ENCODE results near the gene SRBD1.
"Not testable (repeated sequence)": the region's sequence is repeated elsewhere in the genome, so short reads cannot be mapped to it uniquely, and the experiment has no call there.

The SRBD1 gene

GRCh38 chr2:45460825-45461224 lies 150.2 kb downstream of the SRBD1 start:
- no peak for DNase-seq

- DNase-seq, result no peak
These were observed 151.2 kb downstream of the SRBD1 start for GRCh38 chr2:45459860-45460259.

- DNase-seq, result no peak
These were observed 152.0 kb downstream of the SRBD1 start for GRCh38 chr2:45458909-45459563.

GRCh38 chr2:45457211-45457945 lies 153.7 kb downstream of the SRBD1 start:
- DNase-seq, result no peak

GRCh38 chr2:45452866-45453265 lies 158.2 kb downstream of the SRBD1 start:
- DNase-seq, result no peak

GRCh38 chr2:45450634-45451033 lies 160.4 kb downstream of the SRBD1 start:
- no peak for DNase-seq

- DNase-seq, result no peak
These were observed 162.8 kb downstream of the SRBD1 start for GRCh38 chr2:45448217-45448616.

GRCh38 chr2:45446016-45446415 lies 165.1 kb downstream of the SRBD1 start:
- DNase-seq, result no peak

GRCh38 chr2:45445037-45445436 lies 166.0 kb downstream of the SRBD1 start:
- DNase-seq, result no peak

- DNase-seq, result no peak
These were observed 168.1 kb downstream of the SRBD1 start for GRCh38 chr2:45443012-45443411.

- no peak for DNase-seq
These were observed 169.0 kb downstream of the SRBD1 start for GRCh38 chr2:45442026-45442425.

GRCh38 chr2:45441571-45441970 lies 169.5 kb downstream of the SRBD1 start:
- no peak for DNase-seq

GRCh38 chr2:45439788-45440773 lies 171.0 kb downstream of the SRBD1 start:
- no peak for DNase-seq

GRCh38 chr2:45438872-45439665 lies 172.0 kb downstream of the SRBD1 start:
- no peak for DNase-seq

GRCh38 chr2:45436456-45436855 lies 174.6 kb downstream of the SRBD1 start:
- no peak for DNase-seq

GRCh38 chr2:45435316-45435715 lies 175.8 kb downstream of the SRBD1 start:
- no peak for DNase-seq

GRCh38 chr2:45433363-45433762 lies 177.7 kb downstream of the SRBD1 start:
- no peak for DNase-seq

- DNase-seq, result no peak
These were observed 178.7 kb downstream of the SRBD1 start for GRCh38 chr2:45432406-45432805.

- not testable (repeated sequence) for DNase-seq
These were observed 185.0 kb downstream of the SRBD1 start for GRCh38 chr2:45426025-45426424.

- no peak for DNase-seq
These were observed 188.1 kb downstream of the SRBD1 start for GRCh38 chr2:45422921-45423320.

GRCh38 chr2:45418532-45418931 lies 192.5 kb downstream of the SRBD1 start:
- DNase-seq, result no peak

- DNase-seq, result no peak
These were observed 195.4 kb downstream of the SRBD1 start for GRCh38 chr2:45415534-45416123.
